Astrocyte (in vitro differentiated cells and primary cell): ENCODE data around the gene SH2D4B.

Experiments used
- CTCF ChIP-seq: IDR thresholded peaks from 2 replicates; pipeline ENCODE4 v1.5.1; 2011; ENCODE audit warnings: low read depth, mild to moderate bottlenecking, inconsistent platforms, low read length, moderate library complexity; ENCODE audit not compliant: insufficient read depth
- EZH2 ChIP-seq: IDR thresholded peaks from 2 replicates; pipeline ENCODE4 v1.6.1; 2012; ENCODE audit warnings: mild to moderate bottlenecking, low read length, inconsistent platforms; ENCODE audit not compliant: insufficient read depth

- TF ChIP-seq EZH2: no peak
- no peak for TF ChIP-seq CTCF
These were observed 149.7 kb downstream of the SH2D4B start for GRCh38 chr10:80687476-80687789.
